AG04450 (cell line): Measurements from ENCODE around the gene DEK. TPM values are rescaled to one million over a fixed set of nuclear protein-coding genes. Genes with fewer than 3 reads are reported as not detected.
"Not testable (repeated sequence)": the region's sequence is repeated elsewhere in the genome, so short reads cannot be mapped to it uniquely, and the experiment has no call there.

Source experiments
- CTCF ChIA-PET: fragments of 300-600, 350-600 bp; formaldehyde crosslinking; extraction: SDS; loops from one replicate; lab custom pipeline; 2022; ENCODE audit warnings: antibody characterized with exemption, inconsistent platforms; lab: Charles Lee
- POLR2A ChIA-PET: fragments of 350-600 bp; formaldehyde crosslinking; extraction: SDS; loops from one replicate; lab custom pipeline; 2021; ENCODE audit warnings: antibody characterized with exemption, inconsistent platforms; lab: Yijun Ruan, JAX
- DNase-seq: peaks from one replicate; pipeline ENCODE4 v3.0.0-alpha.2; 2011; ENCODE audit warnings: low read depth, low spot score
- H3K27ac ChIP-seq: one replicate; pipeline ENCODE4 v1.5.1; 2012; ENCODE audit warnings: low read depth, low read length, control low read depth
- H3K27me3 ChIP-seq: one replicate; pipeline ENCODE4 v1.6.0; 2012; ENCODE audit warnings: low read length; ENCODE audit not compliant: control insufficient read depth, insufficient read depth
- H3K4me3 ChIP-seq: 2 replicates; pipeline ENCODE4 v1.5.1; 2011; ENCODE audit warnings: mild to moderate bottlenecking, low read depth, low read length, control low read depth
- H3K9me3 ChIP-seq: 2 replicates; pipeline ENCODE4 v1.5.1; 2012; ENCODE audit warnings: low read length; ENCODE audit not compliant: control insufficient read depth, insufficient read depth
- polyA minus RNA-seq: library from RNA; depleted of rRNA, polyadenylated mRNA; stranded (reverse); fragments of >200 nt; gene quantifications from 2 replicates; pipeline ENCODE4 v1.2.3, GENCODE V29; 2011; rRNA and poly(A)+ RNA removed
- polyA plus RNA-seq: library from polyadenylated mRNA; depleted of rRNA; stranded (reverse); fragments of >200 nt; gene quantifications from 2 replicates; pipeline ENCODE4 v1.2.3, GENCODE V29; 2011; rRNA removed
- TF ChIP-seq, protein P1 (sequence below): IDR thresholded peaks from 2 replicates; pipeline ENCODE4 v1.5.1; 2011; ENCODE audit warnings: low read depth, low read length, control low read depth, inconsistent platforms

The DEK gene, protein sequence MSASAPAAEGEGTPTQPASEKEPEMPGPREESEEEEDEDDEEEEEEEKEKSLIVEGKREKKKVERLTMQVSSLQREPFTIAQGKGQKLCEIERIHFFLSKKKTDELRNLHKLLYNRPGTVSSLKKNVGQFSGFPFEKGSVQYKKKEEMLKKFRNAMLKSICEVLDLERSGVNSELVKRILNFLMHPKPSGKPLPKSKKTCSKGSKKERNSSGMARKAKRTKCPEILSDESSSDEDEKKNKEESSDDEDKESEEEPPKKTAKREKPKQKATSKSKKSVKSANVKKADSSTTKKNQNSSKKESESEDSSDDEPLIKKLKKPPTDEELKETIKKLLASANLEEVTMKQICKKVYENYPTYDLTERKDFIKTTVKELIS
- polyA plus RNA-seq: 39.1 and 68.1 TPM in 2 replicates
- 6.3 and 18.7 TPM in 2 replicates for polyA minus RNA-seq

DNA sequence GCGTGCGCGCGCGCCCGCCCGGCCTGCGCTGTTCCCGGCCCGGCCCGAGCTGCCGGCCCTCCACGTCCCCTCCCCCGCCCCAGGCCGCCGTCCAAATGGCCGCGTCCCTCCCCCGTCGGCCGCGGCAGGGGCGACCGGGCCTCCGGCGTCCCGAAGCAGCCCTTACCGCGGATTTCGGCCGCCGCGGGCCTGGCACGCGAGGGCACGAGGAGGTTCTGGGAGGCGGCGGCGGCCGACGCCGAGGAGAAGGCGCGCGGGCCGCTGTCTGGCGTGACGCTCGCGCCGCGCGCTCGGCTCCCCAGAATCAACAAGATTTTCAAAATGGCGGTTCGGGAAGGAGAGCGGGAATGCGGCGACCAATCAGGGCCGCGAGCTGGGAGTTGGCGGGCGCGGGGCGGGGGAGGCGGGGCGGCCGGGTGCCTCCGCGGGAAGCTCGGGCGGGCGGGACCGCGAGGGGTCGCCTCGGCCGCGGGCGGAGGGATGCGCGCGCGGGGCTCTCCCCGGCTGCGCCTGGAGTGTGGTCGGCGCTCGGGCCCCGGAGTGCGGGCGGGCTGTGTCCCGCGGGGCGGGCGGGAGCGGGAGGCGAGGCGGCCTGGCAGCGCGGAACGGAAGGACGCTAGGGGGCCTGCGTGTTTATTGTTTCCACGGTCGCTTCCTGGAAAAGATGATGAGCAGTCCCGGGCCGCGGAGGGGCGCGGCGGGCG is at the start of gene DEK:
Gene DEK, minus strand, starts transcription at position 312 of the 704 bp plus-strand sequence. CDS start 543 bp downstream, outside the sequence.
- CTCF ChIA-PET: interaction anchor here (0.6 to 1.8 kb wide), 2 partner anchors 36 to 239 kb away, joined by 3 to 12 read pairs; no protein-coding TSS in a partner anchor
- DNase-seq: peak; percentile 46
- no peaks in the 10 kb centered on the region for H3K27me3 ChIP-seq
- TF ChIP-seq, protein P1, sequence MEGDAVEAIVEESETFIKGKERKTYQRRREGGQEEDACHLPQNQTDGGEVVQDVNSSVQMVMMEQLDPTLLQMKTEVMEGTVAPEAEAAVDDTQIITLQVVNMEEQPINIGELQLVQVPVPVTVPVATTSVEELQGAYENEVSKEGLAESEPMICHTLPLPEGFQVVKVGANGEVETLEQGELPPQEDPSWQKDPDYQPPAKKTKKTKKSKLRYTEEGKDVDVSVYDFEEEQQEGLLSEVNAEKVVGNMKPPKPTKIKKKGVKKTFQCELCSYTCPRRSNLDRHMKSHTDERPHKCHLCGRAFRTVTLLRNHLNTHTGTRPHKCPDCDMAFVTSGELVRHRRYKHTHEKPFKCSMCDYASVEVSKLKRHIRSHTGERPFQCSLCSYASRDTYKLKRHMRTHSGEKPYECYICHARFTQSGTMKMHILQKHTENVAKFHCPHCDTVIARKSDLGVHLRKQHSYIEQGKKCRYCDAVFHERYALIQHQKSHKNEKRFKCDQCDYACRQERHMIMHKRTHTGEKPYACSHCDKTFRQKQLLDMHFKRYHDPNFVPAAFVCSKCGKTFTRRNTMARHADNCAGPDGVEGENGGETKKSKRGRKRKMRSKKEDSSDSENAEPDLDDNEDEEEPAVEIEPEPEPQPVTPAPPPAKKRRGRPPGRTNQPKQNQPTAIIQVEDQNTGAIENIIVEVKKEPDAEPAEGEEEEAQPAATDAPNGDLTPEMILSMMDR: peak; percentile 61
- POLR2A ChIA-PET: interaction anchor here (0.5 to 0.6 kb wide), 2 partner anchors 25 to 54 kb away, joined by 3 to 4 read pairs; no protein-coding TSS in a partner anchor
- peaks cover 12% of the 10 kb centered on the region for H3K9me3 ChIP-seq
- H3K4me3 ChIP-seq: peak within 1 kb of the TSS; percentile 90
- peak within 1 kb of the TSS; percentile 75 for H3K27ac ChIP-seq

DNA sequence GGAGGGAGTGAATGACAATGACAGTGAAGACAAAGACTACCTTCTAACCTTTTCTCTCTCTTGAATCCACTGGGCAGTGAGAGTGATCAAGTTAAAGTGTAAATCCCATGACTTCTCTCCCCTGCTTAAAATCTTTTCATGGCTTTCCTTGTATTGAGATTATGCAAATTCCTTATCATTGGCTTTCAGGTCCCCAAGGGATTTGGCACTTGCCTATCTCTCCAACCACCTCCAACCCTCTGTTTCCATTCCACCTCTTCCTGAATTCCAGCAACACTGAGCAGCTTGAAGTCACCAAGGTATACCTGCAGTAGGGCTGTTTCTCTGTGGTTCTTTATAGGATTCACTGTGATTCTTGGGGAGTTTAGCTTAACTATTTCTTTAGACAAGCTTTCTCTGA is 48.0 kb upstream of the DEK start:
- ChIA-PET POLR2A (no interaction called here), CTCF (interaction anchor here (2.9 kb wide), 1 partner anchor 12 kb away, joined by 18 read pairs; no protein-coding TSS in a partner anchor)

DNA sequence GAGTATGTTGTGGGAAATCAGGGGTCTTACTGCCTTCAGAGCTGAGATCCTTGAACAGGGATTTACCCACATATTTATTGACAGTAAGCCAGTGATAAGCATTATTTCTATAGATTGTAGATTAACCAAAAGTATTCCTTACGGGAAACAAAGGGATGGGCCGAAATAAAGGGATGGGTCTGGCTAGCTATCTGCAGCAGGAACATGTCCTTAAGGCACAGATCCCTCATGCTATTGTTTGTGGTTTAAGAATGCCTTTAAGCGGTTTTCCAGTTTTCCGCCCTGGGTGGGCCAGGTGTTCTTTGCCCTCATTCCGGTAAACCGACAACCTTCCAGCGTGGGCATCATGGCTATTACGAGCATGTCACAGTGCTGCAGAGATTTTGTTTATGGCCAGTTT is 45.7 kb upstream of the DEK start:
- DNase-seq, H3K4me3 ChIP-seq, H3K27me3 ChIP-seq, H3K27ac ChIP-seq, POLR2A ChIA-PET, H3K9me3 ChIP-seq: not testable (repeated sequence)
- CTCF ChIA-PET: interaction anchor here (2.9 kb wide), 1 partner anchor 14 kb away, joined by 18 read pairs; no protein-coding TSS in a partner anchor

More for the DNA sequence above, 48.0 kb upstream of the DEK start:
- no peak overlapping the region for H3K4me3 ChIP-seq
- no peak for DNase-seq
- no peaks in the 10 kb centered on the region for H3K27me3 ChIP-seq
- peaks cover 3% of the 10 kb centered on the region; the same call in 1 of the 2 replicates for H3K9me3 ChIP-seq
- no peak overlapping the region for H3K27ac ChIP-seq
- TF ChIP-seq, protein P1: no peak

DNA sequence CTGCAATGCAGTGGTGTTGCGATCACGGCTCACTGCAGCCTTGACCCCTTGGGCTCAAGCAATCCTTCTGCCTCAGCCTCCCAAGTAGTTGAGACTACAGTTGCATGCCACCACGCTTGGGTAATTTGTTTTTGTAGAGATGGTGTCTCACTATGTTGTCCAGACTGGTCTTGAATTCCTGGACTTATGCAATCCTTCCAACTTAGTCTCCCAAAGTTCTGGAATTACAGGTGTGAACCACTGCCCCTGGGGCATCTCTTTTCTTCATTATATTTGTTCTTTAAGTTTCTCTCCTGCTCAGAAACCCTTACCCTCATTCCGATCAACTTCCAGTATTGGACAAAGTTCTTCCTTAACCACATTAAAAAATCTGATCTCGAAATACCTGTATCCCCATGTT is 44.7 kb upstream of the DEK start:
- CTCF ChIA-PET: no interaction called here
- Histone ChIP-seq H3K27ac (no peak overlapping the region), H3K27me3 (no peaks in the 10 kb centered on the region), H3K9me3 (peaks cover 3% of the 10 kb centered on the region; the same call in 1 of the 2 replicates), H3K4me3 (no peak overlapping the region)
- TF ChIP-seq, protein P1: no peak
- no peak for DNase-seq
- POLR2A ChIA-PET: no interaction called here

DNA sequence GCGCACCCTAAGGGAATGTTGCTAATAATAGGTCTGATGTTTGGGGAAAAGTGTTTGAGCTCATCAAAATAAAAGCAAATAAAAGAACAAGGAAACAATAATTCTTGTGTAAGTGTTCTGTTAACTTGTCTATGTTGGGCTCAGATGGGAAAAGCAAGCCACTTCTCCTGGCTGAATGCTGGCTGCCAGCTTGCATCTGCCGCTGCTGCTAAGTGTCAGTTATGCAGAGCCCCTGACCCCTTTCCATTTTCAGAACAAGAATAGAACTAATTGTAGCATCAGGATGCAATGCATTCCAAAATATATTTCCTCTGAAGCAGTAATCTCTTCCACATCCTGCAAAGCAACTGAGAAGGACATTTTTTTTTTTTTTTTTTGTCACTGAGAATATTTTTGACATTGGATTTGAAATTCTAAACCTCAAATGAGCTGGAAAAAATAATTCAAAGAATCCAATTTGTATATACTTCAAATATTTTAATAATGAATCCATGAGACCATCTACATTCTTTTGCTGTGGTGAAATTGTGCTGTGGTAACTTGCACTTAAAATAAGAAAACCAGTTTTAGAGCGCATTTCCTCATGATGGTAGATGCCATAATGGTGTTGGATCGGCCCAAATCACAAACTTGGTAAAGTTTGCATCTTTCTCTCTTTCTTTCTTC is 43.9 kb upstream of the DEK start:
- DNase-seq: peak; percentile 36
- Histone ChIP-seq H3K27me3 (no peaks in the 10 kb centered on the region), H3K4me3 (no peak overlapping the region), H3K9me3 (peaks cover 3% of the 10 kb centered on the region; the same call in 1 of the 2 replicates), H3K27ac (peak overlapping the region; percentile 80)
- CTCF ChIA-PET: interaction anchor here (0.6 to 1.4 kb wide), 4 partner anchors 11 to 201 kb away, joined by 3 to 4 read pairs (median 4); no protein-coding TSS in a partner anchor
- TF ChIP-seq, protein P1: no peak
- POLR2A ChIA-PET: interaction anchor here (0.6 to 1.2 kb wide), 4 partner anchors 12 to 605 kb away, joined by 3 to 6 read pairs (median 5); no protein-coding TSS in a partner anchor
